A673 (cell line): ENCODE results near the gene AVPR1B.

Experiments
- EZH2 ChIP-seq: fragments of 200-600 bp; sonication (generic); IDR thresholded peaks from 2 replicates; pipeline ENCODE4 v1.6.1; 2017; ENCODE audit warnings: borderline replicate concordance, low read depth, mild to moderate bottlenecking, mixed read lengths, antibody characterized with exemption, low read length; ENCODE audit not compliant: poor library complexity, severe bottlenecking
- TF ChIP-seq, protein P1 (sequence below): fragments of 300-800, 200-600 bp; sonication (generic); conservative IDR thresholded peaks from 2 replicates; pipeline ENCODE4 v1.5.1; 2017; ENCODE audit warnings: low read depth, mild to moderate bottlenecking, antibody characterized with exemption, low read length, moderate library complexity, mixed read lengths

DNA sequence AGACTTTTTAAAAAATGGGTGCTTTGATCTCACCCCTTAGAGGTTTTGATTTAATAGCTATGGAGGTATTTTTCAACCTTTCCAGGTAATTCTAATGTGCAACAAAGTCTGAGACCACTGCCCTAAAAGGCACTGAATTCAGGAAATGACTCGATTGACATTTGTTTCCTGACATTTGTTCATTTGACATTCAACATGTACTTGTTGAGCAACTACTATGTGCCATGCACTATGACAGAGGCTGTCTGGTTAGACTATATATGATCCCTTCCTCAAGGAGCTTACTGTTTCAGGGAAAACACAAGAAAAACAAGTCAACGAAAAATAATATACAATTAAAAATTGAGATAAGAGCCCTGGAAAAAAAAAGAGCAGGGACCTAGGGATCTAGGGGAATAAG is 25.6 kb upstream of the AVPR1B start:
- TF ChIP-seq, protein P1, sequence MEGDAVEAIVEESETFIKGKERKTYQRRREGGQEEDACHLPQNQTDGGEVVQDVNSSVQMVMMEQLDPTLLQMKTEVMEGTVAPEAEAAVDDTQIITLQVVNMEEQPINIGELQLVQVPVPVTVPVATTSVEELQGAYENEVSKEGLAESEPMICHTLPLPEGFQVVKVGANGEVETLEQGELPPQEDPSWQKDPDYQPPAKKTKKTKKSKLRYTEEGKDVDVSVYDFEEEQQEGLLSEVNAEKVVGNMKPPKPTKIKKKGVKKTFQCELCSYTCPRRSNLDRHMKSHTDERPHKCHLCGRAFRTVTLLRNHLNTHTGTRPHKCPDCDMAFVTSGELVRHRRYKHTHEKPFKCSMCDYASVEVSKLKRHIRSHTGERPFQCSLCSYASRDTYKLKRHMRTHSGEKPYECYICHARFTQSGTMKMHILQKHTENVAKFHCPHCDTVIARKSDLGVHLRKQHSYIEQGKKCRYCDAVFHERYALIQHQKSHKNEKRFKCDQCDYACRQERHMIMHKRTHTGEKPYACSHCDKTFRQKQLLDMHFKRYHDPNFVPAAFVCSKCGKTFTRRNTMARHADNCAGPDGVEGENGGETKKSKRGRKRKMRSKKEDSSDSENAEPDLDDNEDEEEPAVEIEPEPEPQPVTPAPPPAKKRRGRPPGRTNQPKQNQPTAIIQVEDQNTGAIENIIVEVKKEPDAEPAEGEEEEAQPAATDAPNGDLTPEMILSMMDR: no peak
- no peak for TF ChIP-seq EZH2
